Panc1 (cell line): Measurements from ENCODE around the gene KRTAP10-9.

Experiments used
- POLR2AphosphoS5 ChIP-seq: IDR thresholded peaks from 2 replicates; pipeline ENCODE4 v1.6.1; 2012; ENCODE audit warnings: mild to moderate bottlenecking, low read depth, low read length, moderate library complexity
- SIN3A ChIP-seq: IDR thresholded peaks from 2 replicates; pipeline ENCODE4 v1.6.1; 2012; ENCODE audit warnings: low read depth, mild to moderate bottlenecking, low read length, moderate library complexity, borderline replicate concordance; ENCODE audit not compliant: insufficient read depth
- TF ChIP-seq, protein P1 (sequence below): fragments of 450-650 bp; IDR thresholded peaks from 2 replicates; pipeline ENCODE4 v1.5.1; 2017; ENCODE audit warnings: mild to moderate bottlenecking
- TF ChIP-seq, protein P2 (sequence below), 2 experiments: IDR thresholded peaks; 2 replicates each; pipeline ENCODE4 v1.6.1; 2011 to 2012; ENCODE audit warnings: low read depth in 2 of 2, control low read depth in 1 of 2, low read length in 1 of 2, mild to moderate bottlenecking in 1 of 2, moderate library complexity in 1 of 2; ENCODE audit not compliant: insufficient read depth in 1 of 2

DNA sequence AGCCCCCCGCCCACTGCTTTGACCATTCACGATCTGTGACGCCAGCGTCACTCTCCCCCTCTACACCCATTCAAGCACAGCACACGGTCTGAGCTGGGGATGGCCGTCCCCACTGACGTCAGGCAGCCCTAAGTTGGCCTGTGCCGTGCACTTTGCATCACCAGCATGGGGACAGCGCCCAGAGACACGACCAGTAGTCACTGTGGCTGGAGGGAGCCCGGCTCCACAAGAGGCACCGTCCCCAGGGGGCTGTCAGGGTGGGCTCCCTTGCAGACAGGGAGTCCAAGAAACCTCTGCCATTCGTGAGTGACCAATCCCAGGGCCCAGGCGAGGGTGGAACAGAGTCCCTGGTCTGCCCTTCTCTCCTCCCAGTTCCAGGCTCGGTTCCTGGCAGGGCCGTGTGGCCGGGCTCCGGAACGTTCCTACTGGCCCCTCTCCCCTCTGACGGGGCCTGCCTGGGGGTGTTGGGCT is 12.7 kb upstream of the KRTAP10-9 start:
- TF ChIP-seq, protein P1, sequence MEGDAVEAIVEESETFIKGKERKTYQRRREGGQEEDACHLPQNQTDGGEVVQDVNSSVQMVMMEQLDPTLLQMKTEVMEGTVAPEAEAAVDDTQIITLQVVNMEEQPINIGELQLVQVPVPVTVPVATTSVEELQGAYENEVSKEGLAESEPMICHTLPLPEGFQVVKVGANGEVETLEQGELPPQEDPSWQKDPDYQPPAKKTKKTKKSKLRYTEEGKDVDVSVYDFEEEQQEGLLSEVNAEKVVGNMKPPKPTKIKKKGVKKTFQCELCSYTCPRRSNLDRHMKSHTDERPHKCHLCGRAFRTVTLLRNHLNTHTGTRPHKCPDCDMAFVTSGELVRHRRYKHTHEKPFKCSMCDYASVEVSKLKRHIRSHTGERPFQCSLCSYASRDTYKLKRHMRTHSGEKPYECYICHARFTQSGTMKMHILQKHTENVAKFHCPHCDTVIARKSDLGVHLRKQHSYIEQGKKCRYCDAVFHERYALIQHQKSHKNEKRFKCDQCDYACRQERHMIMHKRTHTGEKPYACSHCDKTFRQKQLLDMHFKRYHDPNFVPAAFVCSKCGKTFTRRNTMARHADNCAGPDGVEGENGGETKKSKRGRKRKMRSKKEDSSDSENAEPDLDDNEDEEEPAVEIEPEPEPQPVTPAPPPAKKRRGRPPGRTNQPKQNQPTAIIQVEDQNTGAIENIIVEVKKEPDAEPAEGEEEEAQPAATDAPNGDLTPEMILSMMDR = no peak
- TF ChIP-seq POLR2AphosphoS5 (no peak), SIN3A (no peak)
- TF ChIP-seq, protein P2, sequence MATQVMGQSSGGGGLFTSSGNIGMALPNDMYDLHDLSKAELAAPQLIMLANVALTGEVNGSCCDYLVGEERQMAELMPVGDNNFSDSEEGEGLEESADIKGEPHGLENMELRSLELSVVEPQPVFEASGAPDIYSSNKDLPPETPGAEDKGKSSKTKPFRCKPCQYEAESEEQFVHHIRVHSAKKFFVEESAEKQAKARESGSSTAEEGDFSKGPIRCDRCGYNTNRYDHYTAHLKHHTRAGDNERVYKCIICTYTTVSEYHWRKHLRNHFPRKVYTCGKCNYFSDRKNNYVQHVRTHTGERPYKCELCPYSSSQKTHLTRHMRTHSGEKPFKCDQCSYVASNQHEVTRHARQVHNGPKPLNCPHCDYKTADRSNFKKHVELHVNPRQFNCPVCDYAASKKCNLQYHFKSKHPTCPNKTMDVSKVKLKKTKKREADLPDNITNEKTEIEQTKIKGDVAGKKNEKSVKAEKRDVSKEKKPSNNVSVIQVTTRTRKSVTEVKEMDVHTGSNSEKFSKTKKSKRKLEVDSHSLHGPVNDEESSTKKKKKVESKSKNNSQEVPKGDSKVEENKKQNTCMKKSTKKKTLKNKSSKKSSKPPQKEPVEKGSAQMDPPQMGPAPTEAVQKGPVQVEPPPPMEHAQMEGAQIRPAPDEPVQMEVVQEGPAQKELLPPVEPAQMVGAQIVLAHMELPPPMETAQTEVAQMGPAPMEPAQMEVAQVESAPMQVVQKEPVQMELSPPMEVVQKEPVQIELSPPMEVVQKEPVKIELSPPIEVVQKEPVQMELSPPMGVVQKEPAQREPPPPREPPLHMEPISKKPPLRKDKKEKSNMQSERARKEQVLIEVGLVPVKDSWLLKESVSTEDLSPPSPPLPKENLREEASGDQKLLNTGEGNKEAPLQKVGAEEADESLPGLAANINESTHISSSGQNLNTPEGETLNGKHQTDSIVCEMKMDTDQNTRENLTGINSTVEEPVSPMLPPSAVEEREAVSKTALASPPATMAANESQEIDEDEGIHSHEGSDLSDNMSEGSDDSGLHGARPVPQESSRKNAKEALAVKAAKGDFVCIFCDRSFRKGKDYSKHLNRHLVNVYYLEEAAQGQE (IDR thresholded peaks at IDR 0.05; ENCODE audit: insufficient read depth in 1 of 2, low read depth in 2 of 2, low read length in 1 of 2) = no peak
